Neural progenitor cell (in vitro differentiated cells): Measurements from ENCODE around the gene KRT9.

Experiments used
- CTCF ChIP-seq: fragments of 200-600 bp; sonication (generic); IDR thresholded peaks from 2 replicates; pipeline ENCODE4 v1.5.1; 2017; ENCODE audit warnings: antibody characterized with exemption, mild to moderate bottlenecking
- EZH2 ChIP-seq: fragments of 200-600 bp; sonication (generic); IDR thresholded peaks from 2 replicates; pipeline ENCODE4 v1.6.1; 2017; ENCODE audit warnings: antibody characterized with exemption, mild to moderate bottlenecking, moderate library complexity
- EZH2phosphoT487 ChIP-seq: fragments of 200-600 bp; sonication (generic); IDR thresholded peaks from 2 replicates; pipeline ENCODE4 v1.6.1; 2017; ENCODE audit warnings: antibody characterized with exemption

- TF ChIP-seq CTCF (no peak), EZH2 (no peak), EZH2phosphoT487 (no peak)
Observed at GRCh38 chr17:41522301-41523224, 49.3 kb downstream of the KRT9 start.
